NCI-H2171 (cell line): ENCODE data around the gene TBC1D21.

Source experiments
- DNase-seq: peaks from one replicate; lab custom pipeline; 2025; lab: John Stamatoyannopoulos, UW

Gene TBC1D21

DNA sequence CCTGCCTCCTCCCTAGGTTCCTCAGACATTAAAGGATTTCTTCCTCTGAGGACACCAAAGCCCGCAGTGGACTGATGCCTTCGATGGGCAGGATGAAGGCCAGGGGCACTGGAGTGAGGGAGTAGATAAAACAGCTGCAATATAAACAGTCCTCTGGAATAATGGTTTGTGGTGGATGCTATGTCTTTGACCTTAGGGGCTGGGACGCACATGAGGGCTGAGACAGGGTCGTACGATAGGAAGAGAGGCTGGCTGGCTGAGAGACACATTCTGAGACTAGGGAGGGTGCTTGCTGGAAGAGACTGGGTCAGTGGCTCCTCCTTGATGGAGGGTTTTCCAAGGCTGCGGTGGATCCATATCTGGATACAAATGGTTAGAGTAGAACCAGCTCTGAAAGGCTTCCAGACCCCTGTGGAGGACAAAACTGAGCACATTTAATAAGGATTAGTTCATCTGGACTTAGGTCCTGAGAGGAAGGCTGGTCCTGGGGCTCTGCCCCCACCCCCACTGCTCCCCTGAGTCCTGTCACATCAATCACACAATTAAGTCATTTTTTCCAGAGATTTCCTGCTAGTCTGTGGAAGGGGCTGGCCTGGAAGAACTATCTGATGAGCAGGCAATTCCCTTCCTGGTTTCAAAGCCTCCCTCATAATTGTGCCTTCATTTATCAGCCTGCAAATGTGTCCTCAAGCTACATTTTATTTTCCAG is 15.8 kb downstream of the TBC1D21 start:
- no peak for DNase-seq

- no peak for DNase-seq
Observed at GRCh38 chr15:73889762-73890124, 16.4 kb downstream of the TBC1D21 start.

- DNase-seq, result no peak
Observed at GRCh38 chr15:73891328-73892315, 18.3 kb downstream of the TBC1D21 start.

DNA sequence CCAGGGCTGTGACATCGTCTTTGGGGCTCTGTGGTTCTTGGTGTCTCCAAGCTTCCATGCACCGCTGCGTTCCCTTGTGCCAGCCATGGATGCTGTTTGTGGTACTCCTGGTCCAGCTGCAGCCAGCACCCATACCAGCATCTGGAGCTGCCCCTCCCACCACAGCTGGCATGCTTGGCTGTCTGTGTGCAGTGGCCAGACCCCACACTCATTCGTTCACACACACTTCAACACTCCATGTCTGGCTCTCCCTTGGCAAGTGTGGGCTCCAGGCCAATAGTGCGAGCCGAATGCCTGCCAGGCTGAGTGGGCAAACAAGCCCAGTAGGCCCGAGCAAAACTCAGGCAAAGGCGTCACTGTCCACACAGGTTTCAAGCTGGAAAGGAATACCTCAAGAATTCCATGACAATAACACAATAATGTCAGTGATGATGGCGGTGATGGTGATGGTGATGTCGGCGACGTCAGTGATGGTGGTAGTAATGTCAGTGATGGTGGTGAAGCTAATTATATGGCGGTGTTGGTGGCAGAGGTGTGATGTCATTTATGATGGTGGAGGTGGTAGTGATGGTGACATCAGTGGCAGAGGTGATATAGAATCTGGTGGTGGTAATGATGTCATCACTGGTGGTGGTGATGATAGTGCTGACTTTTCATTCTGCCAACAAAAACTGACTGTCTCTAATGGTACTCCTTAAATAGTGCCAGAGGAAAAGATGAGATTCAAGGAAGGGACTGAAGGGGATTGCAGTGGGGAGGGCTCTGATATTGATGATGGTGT is 19.3 kb downstream of the TBC1D21 start:
- DNase-seq, result no peak

- no peak for DNase-seq
Observed at GRCh38 chr15:73894133-73894814, 20.9 kb downstream of the TBC1D21 start.

GRCh38 chr15:73897441-73898261 is 24.3 kb downstream of the TBC1D21 start:
- no peak for DNase-seq

DNA sequence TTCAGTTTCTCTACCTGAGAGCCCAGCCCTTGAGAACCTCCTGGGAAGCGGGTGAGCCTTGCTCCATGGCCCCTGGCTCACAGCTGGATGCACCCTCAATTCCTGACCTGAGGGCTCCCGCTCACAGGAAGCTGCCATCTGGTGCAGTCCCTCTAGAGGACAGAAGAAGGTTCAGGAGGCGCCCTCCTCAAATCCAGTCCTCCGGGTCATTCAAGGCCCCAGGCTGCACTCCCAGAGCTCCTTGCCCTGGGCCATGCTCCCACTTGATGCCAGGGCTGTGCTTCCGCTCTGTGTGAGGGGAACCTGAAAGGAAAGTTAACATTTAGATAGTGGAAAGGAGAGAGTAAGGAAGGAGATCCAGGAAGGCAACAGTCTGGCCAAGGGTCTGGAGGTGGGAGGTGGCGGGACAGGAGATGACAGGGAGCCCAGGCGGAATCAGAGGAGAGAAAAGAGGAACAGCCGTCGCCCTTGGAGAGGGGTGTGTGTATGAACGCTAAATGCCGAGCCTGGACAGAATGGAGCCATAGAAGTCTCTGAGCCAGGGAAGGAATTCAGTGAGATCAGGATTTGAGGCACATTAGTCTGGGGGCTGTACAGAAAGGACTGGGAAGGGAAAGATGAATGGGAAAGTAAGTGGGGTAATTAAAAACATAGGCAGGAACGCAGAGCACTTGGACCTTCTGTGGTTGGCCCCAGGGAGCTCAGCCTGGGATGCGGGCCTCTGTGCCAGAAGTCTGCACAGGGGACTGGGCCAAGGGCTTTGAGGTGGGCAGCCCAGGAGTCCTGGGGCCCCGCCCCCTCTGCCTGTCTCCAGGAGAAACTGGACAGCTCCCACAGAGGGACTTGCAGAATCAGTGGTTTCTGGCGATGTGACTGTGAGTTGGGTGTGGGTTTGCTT is 26.1 kb downstream of the TBC1D21 start:
- no peak for DNase-seq

- no peak for DNase-seq
Observed at GRCh38 chr15:73900095-73900712, 26.8 kb downstream of the TBC1D21 start.

GRCh38 chr15:73901126-73901810 is 27.9 kb downstream of the TBC1D21 start:
- no peak for DNase-seq

GRCh38 chr15:73902121-73903020 is 29.0 kb downstream of the TBC1D21 start:
- DNase-seq, result no peak

GRCh38 chr15:73904026-73904815 is 30.9 kb downstream of the TBC1D21 start:
- no peak for DNase-seq

DNA sequence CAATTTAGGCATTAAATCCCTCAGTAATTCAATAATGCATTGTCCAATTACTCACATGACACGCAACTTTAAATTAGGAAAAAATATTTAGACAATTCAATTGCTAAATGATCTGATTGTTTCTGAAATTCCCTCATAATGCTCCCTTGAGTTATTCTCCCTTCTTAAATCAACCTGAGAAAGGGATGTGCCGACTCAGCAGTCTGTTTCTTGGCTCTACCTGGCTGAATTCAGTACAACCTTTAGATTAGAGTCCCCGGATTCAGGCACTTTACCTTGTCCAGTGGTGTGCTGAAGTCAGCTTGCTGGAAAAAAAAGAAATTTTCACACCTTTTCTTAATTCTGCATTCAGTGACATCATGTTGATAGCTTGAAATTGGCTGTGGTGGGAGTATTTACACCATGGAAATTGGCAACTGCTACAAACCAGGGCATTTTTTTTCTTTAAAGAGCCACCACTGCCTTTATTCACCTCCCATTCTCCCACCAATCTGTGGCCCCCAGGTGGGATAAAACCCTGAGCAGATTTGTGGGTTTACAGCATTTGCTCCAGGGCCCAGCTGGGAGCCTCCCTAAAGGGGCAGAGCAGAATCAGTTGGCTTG is 32.0 kb downstream of the TBC1D21 start:
- no peak for DNase-seq

- no peak for DNase-seq
Observed at GRCh38 chr15:73906346-73907034, 33.1 kb downstream of the TBC1D21 start.

GRCh38 chr15:73907035-73907408 is 33.7 kb downstream of the TBC1D21 start:
- no peak for DNase-seq

DNA sequence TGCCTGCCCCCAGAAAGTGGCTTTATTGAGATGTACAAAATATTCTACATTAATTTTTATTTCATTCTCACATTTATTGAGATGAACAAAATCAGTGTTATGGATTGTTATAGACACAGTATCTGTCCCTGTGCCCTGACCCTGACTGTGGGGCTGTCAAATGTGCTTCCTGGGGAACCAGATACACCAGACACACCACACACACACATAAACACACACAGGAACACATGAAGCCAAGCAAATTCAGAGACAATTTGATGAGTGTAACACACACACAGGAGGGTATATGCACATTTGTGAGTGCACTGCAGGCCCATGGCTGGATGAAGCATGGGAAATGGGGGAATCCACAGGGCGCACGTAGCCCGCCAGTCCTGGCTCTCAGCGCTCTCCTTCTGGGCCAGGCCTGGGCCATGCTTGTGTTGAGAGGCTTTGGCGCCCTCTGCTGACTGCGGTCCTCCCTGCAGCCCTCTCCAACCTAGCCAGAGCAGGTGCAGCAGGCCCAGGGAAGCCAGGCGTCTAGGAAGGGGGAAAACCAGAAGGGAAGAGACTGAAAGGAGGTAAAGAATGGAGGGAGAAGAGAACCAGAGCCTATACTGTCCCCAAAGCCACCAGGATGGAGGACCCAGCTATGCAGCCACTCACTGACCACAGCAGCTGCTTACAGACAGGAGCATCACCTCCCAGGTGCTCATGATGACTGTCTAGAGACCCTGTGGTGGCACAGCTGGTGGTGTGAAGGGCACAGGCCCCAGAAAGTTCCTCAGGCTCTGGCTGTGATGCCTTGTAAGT is 34.9 kb downstream of the TBC1D21 start:
- peak; percentile 74 for DNase-seq
